DND-41 (cell line): ENCODE results near the gene TRERF1.

ENCODE experiments used
- ATAC-seq: fragments of 200-7000 bp; cut with Tn5 transposase; 3 replicates; pipeline ENCODE4 v1.9.1; 2021; ENCODE audit warnings: low read depth; ENCODE audit not compliant: insufficient read depth
- DNase-seq: peaks from one replicate; pipeline ENCODE4 v3.0.0-alpha.2; 2020
- H2AFZ ChIP-seq: 2 replicates; pipeline ENCODE4 v1.6.0; 2012; ENCODE audit warnings: low read depth, low read length
- H3K27ac ChIP-seq: 2 replicates; pipeline ENCODE4 v1.5.1; 2012; ENCODE audit warnings: low read length, inconsistent platforms
- H3K27me3 ChIP-seq: fragments of 200-600 bp; sonication (generic); 2 replicates; pipeline ENCODE4 v1.6.0; 2012; ENCODE audit warnings: low read length, mild to moderate bottlenecking, inconsistent platforms; ENCODE audit not compliant: insufficient read depth, poor library complexity
- H3K36me3 ChIP-seq: 2 replicates; pipeline ENCODE4 v1.5.1; 2012; ENCODE audit warnings: low read length, inconsistent platforms; ENCODE audit not compliant: insufficient read depth
- H3K4me1 ChIP-seq: 2 replicates; pipeline ENCODE4 v1.5.1; 2012; ENCODE audit warnings: mild to moderate bottlenecking, low read length; ENCODE audit not compliant: insufficient read depth
- H3K4me2 ChIP-seq: 2 replicates; pipeline ENCODE4 v1.6.0; 2012; ENCODE audit warnings: mild to moderate bottlenecking, moderate library complexity, low read length, inconsistent platforms; ENCODE audit not compliant: insufficient read depth
- H3K4me3 ChIP-seq, 2 experiments: fragments of 200-600 bp in 1 of 2; shearing (Covaris generic) in 1 of 2; 2 replicates each; pipeline ENCODE4 v1.5.1; 2012 to 2016; ENCODE audit warnings: inconsistent platforms in 2 of 2, low read length in 2 of 2, mild to moderate bottlenecking in 2 of 2, low read depth in 1 of 2, moderate library complexity in 1 of 2
- H3K79me2 ChIP-seq: 2 replicates; pipeline ENCODE4 v1.6.0; 2012; ENCODE audit warnings: low read length, inconsistent platforms; ENCODE audit not compliant: insufficient read depth
- H3K9ac ChIP-seq: 2 replicates; pipeline ENCODE4 v1.6.0; 2012; ENCODE audit warnings: low read depth, mild to moderate bottlenecking, inconsistent platforms, low read length, moderate library complexity
- H3K9me3 ChIP-seq: 2 replicates; pipeline ENCODE4 v1.5.1; 2012; ENCODE audit warnings: low read length, moderate library complexity, mild to moderate bottlenecking, inconsistent platforms; ENCODE audit not compliant: insufficient read depth, severe bottlenecking
- H4K20me1 ChIP-seq: 2 replicates; pipeline ENCODE4 v1.6.0; 2012; ENCODE audit warnings: low read length; ENCODE audit not compliant: insufficient read depth
- CTCF ChIP-seq: IDR thresholded peaks from 2 replicates; pipeline ENCODE4 v1.5.1; 2012; ENCODE audit warnings: borderline replicate concordance, low read length, moderate library complexity, mild to moderate bottlenecking; ENCODE audit not compliant: poor library complexity, severe bottlenecking; ENCODE audit errors: extremely low read depth
- EZH2 ChIP-seq: IDR thresholded peaks from 3 replicates; pipeline ENCODE4 v1.6.1; 2012; ENCODE audit warnings: borderline replicate concordance, low read depth, mild to moderate bottlenecking, moderate library complexity, low read length, inconsistent platforms; ENCODE audit not compliant: severe bottlenecking

The TRERF1 gene

DNA sequence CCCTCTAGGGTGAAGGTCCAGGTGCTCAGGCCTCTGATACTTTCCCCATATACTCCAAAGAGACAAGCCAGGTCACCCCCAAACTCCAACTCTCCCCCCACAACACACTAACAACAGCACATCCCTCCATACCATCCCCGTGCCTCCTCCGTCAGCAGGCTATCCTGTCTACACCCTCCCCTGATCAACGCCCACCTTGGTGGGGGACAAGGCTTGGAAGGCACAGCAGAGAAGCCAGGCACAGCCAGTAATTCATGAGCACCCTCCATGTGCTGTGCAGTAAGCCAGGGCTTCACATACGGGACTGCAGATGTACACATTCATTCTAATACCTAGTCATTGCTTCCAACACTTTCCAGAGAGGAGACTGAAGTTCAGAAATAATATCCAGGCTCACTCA lies 57.6 kb downstream of the TRERF1 start:
- H3K36me3 ChIP-seq: no peaks in the 10 kb centered on the region
- H3K79me2 ChIP-seq: no peaks in the 10 kb centered on the region
- H3K27ac ChIP-seq: no peak overlapping the region
- TF ChIP-seq CTCF: no peak
- TF ChIP-seq EZH2: no peak
- no peak overlapping the region for H2AFZ ChIP-seq
- DNase-seq: no peak
- no peak overlapping the region for H3K4me3 ChIP-seq
- H3K9ac ChIP-seq: no peak overlapping the region
- ATAC-seq: no peak
- H3K4me2 ChIP-seq: no peak overlapping the region
- H3K27me3 ChIP-seq: no peaks in the 10 kb centered on the region
- peaks cover 63% of the 10 kb centered on the region for H4K20me1 ChIP-seq
- H3K9me3 ChIP-seq: no peaks in the 10 kb centered on the region
- peaks cover 7% of the 10 kb centered on the region for H3K4me1 ChIP-seq

DNA sequence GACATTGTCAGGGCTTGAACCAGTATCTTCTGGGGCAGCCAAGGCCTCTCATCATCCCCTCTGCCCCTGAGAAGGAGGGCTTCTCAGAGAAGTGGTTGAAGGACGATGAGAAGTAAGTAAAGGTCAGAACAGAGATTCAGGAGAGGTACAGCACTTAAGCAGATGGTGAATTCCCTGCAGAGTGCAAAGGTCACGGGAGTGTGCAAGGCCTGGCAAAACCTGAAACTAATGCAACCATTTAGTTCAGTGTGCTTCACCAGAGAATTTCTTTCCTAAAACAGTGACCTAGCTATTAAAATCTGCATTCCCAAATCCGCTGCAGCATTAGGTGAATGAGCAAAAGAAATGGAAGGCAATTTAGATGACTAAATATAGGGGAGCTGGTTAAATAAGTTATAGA lies 58.4 kb downstream of the TRERF1 start:
- H3K36me3 ChIP-seq: no peaks in the 10 kb centered on the region
- TF ChIP-seq EZH2: no peak
- no peaks in the 10 kb centered on the region for H3K79me2 ChIP-seq
- peaks cover 7% of the 10 kb centered on the region for H3K4me1 ChIP-seq
- H2AFZ ChIP-seq: no peak overlapping the region
- no peak for DNase-seq
- peaks cover 66% of the 10 kb centered on the region for H4K20me1 ChIP-seq
- no peaks in the 10 kb centered on the region for H3K9me3 ChIP-seq
- no peak overlapping the region for H3K4me3 ChIP-seq
- no peaks in the 10 kb centered on the region for H3K27me3 ChIP-seq
- H3K9ac ChIP-seq: no peak overlapping the region
- no peak overlapping the region for H3K4me2 ChIP-seq
- H3K27ac ChIP-seq: no peak overlapping the region
- no peak for ATAC-seq

- DNase-seq: no peak
- Histone ChIP-seq H3K27me3 (no peaks in the 10 kb centered on the region), H3K4me3 (no peak overlapping the region), H3K27ac (no peak overlapping the region), H4K20me1 (peaks cover 70% of the 10 kb centered on the region), H3K9me3 (no peaks in the 10 kb centered on the region), H3K36me3 (no peaks in the 10 kb centered on the region), H3K4me1 (peaks cover 12% of the 10 kb centered on the region), H3K4me2 (no peak overlapping the region), H3K79me2 (no peaks in the 10 kb centered on the region), H2AFZ (no peak overlapping the region), H3K9ac (no peak overlapping the region)
- no peak for ATAC-seq
- TF ChIP-seq CTCF (no peak), EZH2 (no peak)
Measured at GRCh38 chr6:42392833-42393232, 58.9 kb downstream of the TRERF1 start.

GRCh38 chr6:42391441-42391840 lies 60.3 kb downstream of the TRERF1 start:
- TF ChIP-seq EZH2 (no peak), CTCF (no peak)
- H2AFZ ChIP-seq: no peak overlapping the region
- no peaks in the 10 kb centered on the region for H3K27me3 ChIP-seq
- no peak overlapping the region for H3K4me2 ChIP-seq
- no peak overlapping the region for H3K9ac ChIP-seq
- H4K20me1 ChIP-seq: peaks cover 79% of the 10 kb centered on the region
- H3K4me3 ChIP-seq: no peak overlapping the region
- ATAC-seq (no peak), DNase-seq (no peak)
- peaks cover 18% of the 10 kb centered on the region for H3K4me1 ChIP-seq
- no peaks in the 10 kb centered on the region for H3K36me3 ChIP-seq
- no peaks in the 10 kb centered on the region for H3K9me3 ChIP-seq
- no peak overlapping the region for H3K27ac ChIP-seq
- no peaks in the 10 kb centered on the region for H3K79me2 ChIP-seq
